RWPE2 (cell line): ENCODE results near the gene PRPH.

Experiments
- ATAC-seq: fragments of 200-7000 bp; cut with Tn5 transposase; 3 replicates; pipeline ENCODE4 v1.9.1; 2021; ENCODE audit warnings: low read depth
- DNase-seq: peaks from one replicate; pipeline ENCODE4 v3.0.0-alpha.2; 2020; ENCODE audit warnings: low spot score
- H3K27ac ChIP-seq: fragments of 450-650 bp; 2 replicates; pipeline ENCODE4 v1.5.1; 2017; ENCODE audit warnings: mild to moderate bottlenecking; ENCODE audit not compliant: poor library complexity, severe bottlenecking
- H3K27me3 ChIP-seq: fragments of 250-450 bp; sonication (Bioruptor Pico); 2 replicates; pipeline ENCODE4 v1.5.1; 2021; ENCODE audit warnings: mild to moderate bottlenecking, moderate library complexity; ENCODE audit not compliant: insufficient read depth, poor library complexity, severe bottlenecking
- H3K36me3 ChIP-seq: fragments of 250-450 bp; sonication (Bioruptor Pico); 2 replicates; pipeline ENCODE4 v1.5.1; 2020; ENCODE audit warnings: low read depth, mild to moderate bottlenecking, moderate library complexity
- H3K4me1 ChIP-seq: fragments of 250-450 bp; sonication (Bioruptor Pico); 2 replicates; pipeline ENCODE4 v1.5.1; 2021; ENCODE audit warnings: mild to moderate bottlenecking, moderate library complexity; ENCODE audit not compliant: insufficient read depth, poor library complexity, severe bottlenecking
- H3K4me3 ChIP-seq: fragments of 250-450 bp; sonication (Bioruptor Pico); 2 replicates; pipeline ENCODE4 v1.5.1; 2021; ENCODE audit warnings: mild to moderate bottlenecking, moderate library complexity; ENCODE audit not compliant: severe bottlenecking
- H3K9me3 ChIP-seq: fragments of 250-450 bp; sonication (Bioruptor Pico); 2 replicates; pipeline ENCODE4 v1.5.1; 2021; ENCODE audit warnings: mild to moderate bottlenecking, moderate library complexity; ENCODE audit not compliant: severe bottlenecking
- CTCF ChIP-seq: fragments of 450-650 bp; IDR thresholded peaks from one replicate; pipeline ENCODE4 v1.5.1; 2017; ENCODE audit warnings: mild to moderate bottlenecking, moderate library complexity; ENCODE audit not compliant: poor library complexity, severe bottlenecking

PRPH gene

GRCh38 chr12:49259452-49259851, 35.5 kb upstream of the PRPH start:
- Histone ChIP-seq H3K27me3 (no peaks in the 10 kb centered on the region), H3K9me3 (no peaks in the 10 kb centered on the region), H3K4me3 (no peak overlapping the region), H3K36me3 (no peaks in the 10 kb centered on the region), H3K27ac (peak overlapping the region; percentile 72), H3K4me1 (peaks cover 34% of the 10 kb centered on the region)
- ATAC-seq (no peak), DNase-seq (no peak)
- TF ChIP-seq CTCF = no peak

- Histone ChIP-seq H3K36me3 (peaks cover 2% of the 10 kb centered on the region), H3K27me3 (no peaks in the 10 kb centered on the region), H3K4me1 (peaks cover 34% of the 10 kb centered on the region), H3K4me3 (no peak overlapping the region), H3K27ac (peak overlapping the region; percentile 72), H3K9me3 (no peaks in the 10 kb centered on the region)
- TF ChIP-seq CTCF = no peak
- ATAC-seq (peak; percentile 32; the same call in 2 of the 3 replicates), DNase-seq (no peak)
These were observed 34.8 kb upstream of the PRPH start for GRCh38 chr12:49260166-49260565.

GRCh38 chr12:49260571-49261363, 34.2 kb upstream of the PRPH start:
- Histone ChIP-seq H3K4me1 (peaks cover 34% of the 10 kb centered on the region), H3K36me3 (peaks cover 8% of the 10 kb centered on the region), H3K27ac (peak overlapping the region; percentile 72), H3K9me3 (no peaks in the 10 kb centered on the region), H3K27me3 (no peaks in the 10 kb centered on the region), H3K4me3 (no peak overlapping the region)
- no peak for TF ChIP-seq CTCF
- ATAC-seq (no peak), DNase-seq (no peak)

GRCh38 chr12:49261721-49262120, 33.2 kb upstream of the PRPH start:
- no peak for ATAC-seq
- TF ChIP-seq CTCF = no peak
- no peaks in the 10 kb centered on the region for H3K9me3 ChIP-seq
- no peak for DNase-seq
- H3K27me3 ChIP-seq = no peaks in the 10 kb centered on the region
- peak overlapping the region; percentile 72 for H3K27ac ChIP-seq
- peaks cover 34% of the 10 kb centered on the region for H3K4me1 ChIP-seq
- H3K36me3 ChIP-seq = peaks cover 18% of the 10 kb centered on the region
- no peak overlapping the region for H3K4me3 ChIP-seq

GRCh38 chr12:49263400-49263763, 31.6 kb upstream of the PRPH start:
- peak overlapping the region; percentile 96 for H3K27ac ChIP-seq
- no peak for TF ChIP-seq CTCF
- H3K27me3 ChIP-seq = no peaks in the 10 kb centered on the region
- H3K4me1 ChIP-seq = peaks cover 37% of the 10 kb centered on the region
- no peak for DNase-seq
- H3K36me3 ChIP-seq = peaks cover 34% of the 10 kb centered on the region
- no peaks in the 10 kb centered on the region for H3K9me3 ChIP-seq
- ATAC-seq = no peak
- H3K4me3 ChIP-seq = peak overlapping the region; percentile 94
